GM23338 (cell line): ENCODE measurements around the gene WDR13. TPM values are rescaled to one million over a fixed set of nuclear protein-coding genes. Genes with fewer than 3 reads are reported as not detected.

Source experiments
- ATAC-seq: fragments of 200-7000 bp; cut with Tn5 transposase; 3 replicates; pipeline ENCODE4 v1.9.1; 2020
- DNase-seq: peaks from one replicate; pipeline ENCODE4 v3.0.0-alpha.2; 2015; ENCODE audit warnings: low spot score
- H2AFZ ChIP-seq: fragments of 200-600 bp; sonication (generic); 2 replicates; pipeline ENCODE4 v1.8.0; 2016; ENCODE audit warnings: antibody characterized with exemption, mild to moderate bottlenecking, moderate library complexity
- H3F3A ChIP-seq: fragments of 200-600 bp; sonication (generic); replicated peaks from 2 replicates; pipeline ENCODE4 v1.8.0; 2017; ENCODE audit warnings: antibody characterized with exemption, mixed run types, low read depth
- H3K27ac ChIP-seq: fragments of 200-600 bp; sonication (generic); 2 replicates; pipeline ENCODE4 v1.6.1; 2016; ENCODE audit warnings: low read depth
- H3K27me3 ChIP-seq: fragments of 200-600 bp; sonication (generic); 2 replicates; pipeline ENCODE4 v1.8.0; 2016; ENCODE audit warnings: mild to moderate bottlenecking, mixed run types, moderate library complexity; ENCODE audit not compliant: insufficient read depth
- H3K36me3 ChIP-seq: fragments of 200-600 bp; sonication (generic); 2 replicates; pipeline ENCODE4 v1.8.0; 2016; ENCODE audit warnings: mild to moderate bottlenecking; ENCODE audit not compliant: insufficient read depth
- H3K4me1 ChIP-seq: fragments of 200-600 bp; sonication (generic); 2 replicates; pipeline ENCODE4 v1.8.0; 2016; ENCODE audit warnings: mild to moderate bottlenecking, moderate library complexity; ENCODE audit not compliant: insufficient read depth
- H3K4me2 ChIP-seq: fragments of 200-600 bp; sonication (generic); 2 replicates; pipeline ENCODE4 v1.7.1; 2017; ENCODE audit warnings: mixed run types
- H3K4me3 ChIP-seq: fragments of 200-600 bp; sonication (generic); 2 replicates; pipeline ENCODE4 v1.6.1; 2016; ENCODE audit warnings: mixed run types
- H3K79me2 ChIP-seq: fragments of 200-600 bp; sonication (generic); replicated peaks from 2 replicates; pipeline ENCODE4 v1.8.0; 2017; ENCODE audit warnings: mild to moderate bottlenecking; ENCODE audit not compliant: insufficient read depth
- H3K9me2 ChIP-seq: fragments of 200-600 bp; sonication (generic); 2 replicates; pipeline ENCODE4 v1.8.0; 2017; ENCODE audit not compliant: insufficient read depth
- H4K20me1 ChIP-seq: fragments of 200-600 bp; sonication (generic); replicated peaks from 2 replicates; pipeline ENCODE4 v1.8.0; 2017; ENCODE audit warnings: mild to moderate bottlenecking; ENCODE audit not compliant: insufficient read depth
- H3K27ac Mint-ChIP-seq: 2 replicates; pipeline ENCODE4 v1.8.0; 2020; ENCODE audit warnings: inconsistent platforms, mild to moderate bottlenecking, moderate library complexity, mixed read lengths
- H3K27me3 Mint-ChIP-seq: 3 replicates; pipeline ENCODE4 v1.8.0; 2022; ENCODE audit warnings: low read depth, mild to moderate bottlenecking, moderate library complexity, mixed read lengths, inconsistent platforms; ENCODE audit not compliant: insufficient read depth, poor library complexity
- H3K36me3 Mint-ChIP-seq: 3 replicates; pipeline ENCODE4 v1.8.0; 2021; ENCODE audit warnings: low read depth, mild to moderate bottlenecking, inconsistent platforms, moderate library complexity, mixed read lengths
- H3K4me1 Mint-ChIP-seq: 3 replicates; pipeline ENCODE4 v1.8.0; 2020; ENCODE audit warnings: mild to moderate bottlenecking, inconsistent platforms, mixed read lengths
- H3K4me3 Mint-ChIP-seq: 3 replicates; pipeline ENCODE4 v1.8.0; 2021; ENCODE audit warnings: moderate library complexity, mild to moderate bottlenecking, inconsistent platforms, mixed read lengths
- H3K9me3 Mint-ChIP-seq: 3 replicates; pipeline ENCODE4 v1.8.0; 2020; ENCODE audit warnings: moderate library complexity, mild to moderate bottlenecking, inconsistent platforms, mixed read lengths
- CTCF ChIP-seq, 2 experiments: fragments of 200-600 bp in 1 of 2; sonication (generic) in 1 of 2; conservative IDR thresholded peaks; 2 replicates each; pipeline versions ENCODE4 v1.5.1 to v1.6.1; 2016 to 2017; ENCODE audit warnings: antibody characterized with exemption in 2 of 2, low read depth in 2 of 2, mild to moderate bottlenecking in 2 of 2, moderate library complexity in 1 of 2
- EZH2 ChIP-seq: fragments of 200-600 bp; sonication (generic); IDR thresholded peaks from one replicate; pipeline ENCODE4 v1.8.0; 2017; ENCODE audit warnings: antibody characterized with exemption, mild to moderate bottlenecking, low read depth; ENCODE audit not compliant: unreplicated experiment
- JUNB ChIP-seq: IDR thresholded peaks from one replicate; pipeline ENCODE4 v1.6.1; 2016; ENCODE audit warnings: antibody characterized with exemption; ENCODE audit not compliant: unreplicated experiment
- POLR2AphosphoS5 ChIP-seq: IDR thresholded peaks from 2 replicates; pipeline ENCODE4 v1.6.1; 2016; ENCODE audit warnings: antibody characterized with exemption, low read depth
- ZNF114 ChIP-seq: fragments of 250-450 bp; sonication (Bioruptor Pico); IDR thresholded peaks from 2 replicates; pipeline ENCODE4 v1.5.0; 2020; ENCODE audit warnings: mild to moderate bottlenecking, moderate library complexity
- ZNF331 ChIP-seq: fragments of 250-450 bp; sonication (Bioruptor Pico); IDR thresholded peaks from 2 replicates; pipeline ENCODE4 v1.5.0; 2020; ENCODE audit warnings: low read depth, mild to moderate bottlenecking, moderate library complexity
- polyA plus RNA-seq: library from polyadenylated mRNA; unstranded; fragments of >200 nt; fragmentation: Nextera tagmentation; extraction: Ambion mirVana; gene quantifications from 2 replicates; pipeline ENCODE4 v1.2.1, GENCODE V29; 2016
- total RNA-seq: library from RNA; depleted of rRNA; stranded (reverse); fragments of >200 nt; shearing (Covaris generic); gene quantifications from 2 replicates; pipeline ENCODE4 v1.2.3, GENCODE V29; 2014
- TF ChIP-seq, protein P1 (sequence below): fragments of 250-450 bp; sonication (Bioruptor Pico); IDR thresholded peaks from 2 replicates; pipeline ENCODE4 v1.5.0; 2020; ENCODE audit warnings: mild to moderate bottlenecking, moderate library complexity
- TF ChIP-seq, protein P2 (sequence below): IDR thresholded peaks from 2 replicates; pipeline ENCODE4 v1.6.1; 2016; ENCODE audit warnings: antibody characterized with exemption

WDR13 gene
- total and polyA plus RNA-seq, 2 experiments from 2014 or later: 24.2 to 24.9 TPM

- H3F3A ChIP-seq: no peaks in the 10 kb centered on the region
- no peaks in the 10 kb centered on the region for H3K27me3 ChIP-seq
- TF ChIP-seq CTCF (conservative IDR thresholded peaks at IDR 0.05; ENCODE audit: low read depth in 2 of 2) (peak; percentile 30 to 42), EZH2 (no peak), JUNB (no peak)
- H3K36me3 ChIP-seq: no peaks in the 10 kb centered on the region
- H3K27ac ChIP-seq: no peak overlapping the region
- H3K36me3 Mint-ChIP-seq: no peaks in the 10 kb centered on the region; the same call in 2 of the 3 replicates
- H3K4me1 ChIP-seq: no peaks in the 10 kb centered on the region
- peaks cover 3% of the 10 kb centered on the region for H3K27me3 Mint-ChIP-seq
- no peak overlapping the region for H2AFZ ChIP-seq
- H3K4me3 Mint-ChIP-seq: no peak overlapping the region
- H3K9me2 ChIP-seq: no peaks in the 10 kb centered on the region
- H3K4me1 Mint-ChIP-seq: peaks cover 5% of the 10 kb centered on the region; the same call in 2 of the 3 replicates
- peak; percentile 62 for DNase-seq
- H3K79me2 ChIP-seq: no peaks in the 10 kb centered on the region
- peak; percentile 66 for ATAC-seq
- no peak overlapping the region for H3K27ac Mint-ChIP-seq
- no peak overlapping the region for H3K4me2 ChIP-seq
- H4K20me1 ChIP-seq: no peaks in the 10 kb centered on the region
- H3K4me3 ChIP-seq: no peak overlapping the region
- H3K9me3 Mint-ChIP-seq: no peaks in the 10 kb centered on the region
Measured at GRCh38 chrX:48606091-48606490, 8.8 kb downstream of the WDR13 start.

GRCh38 chrX:48611703-48612102, 14.4 kb downstream of the WDR13 start:
- Mint-ChIP-seq H3K4me3 (no peak overlapping the region), H3K4me1 (peaks cover 5% of the 10 kb centered on the region; the same call in 2 of the 3 replicates)
- no peak for TF ChIP-seq EZH2
- TF ChIP-seq, protein P1, sequence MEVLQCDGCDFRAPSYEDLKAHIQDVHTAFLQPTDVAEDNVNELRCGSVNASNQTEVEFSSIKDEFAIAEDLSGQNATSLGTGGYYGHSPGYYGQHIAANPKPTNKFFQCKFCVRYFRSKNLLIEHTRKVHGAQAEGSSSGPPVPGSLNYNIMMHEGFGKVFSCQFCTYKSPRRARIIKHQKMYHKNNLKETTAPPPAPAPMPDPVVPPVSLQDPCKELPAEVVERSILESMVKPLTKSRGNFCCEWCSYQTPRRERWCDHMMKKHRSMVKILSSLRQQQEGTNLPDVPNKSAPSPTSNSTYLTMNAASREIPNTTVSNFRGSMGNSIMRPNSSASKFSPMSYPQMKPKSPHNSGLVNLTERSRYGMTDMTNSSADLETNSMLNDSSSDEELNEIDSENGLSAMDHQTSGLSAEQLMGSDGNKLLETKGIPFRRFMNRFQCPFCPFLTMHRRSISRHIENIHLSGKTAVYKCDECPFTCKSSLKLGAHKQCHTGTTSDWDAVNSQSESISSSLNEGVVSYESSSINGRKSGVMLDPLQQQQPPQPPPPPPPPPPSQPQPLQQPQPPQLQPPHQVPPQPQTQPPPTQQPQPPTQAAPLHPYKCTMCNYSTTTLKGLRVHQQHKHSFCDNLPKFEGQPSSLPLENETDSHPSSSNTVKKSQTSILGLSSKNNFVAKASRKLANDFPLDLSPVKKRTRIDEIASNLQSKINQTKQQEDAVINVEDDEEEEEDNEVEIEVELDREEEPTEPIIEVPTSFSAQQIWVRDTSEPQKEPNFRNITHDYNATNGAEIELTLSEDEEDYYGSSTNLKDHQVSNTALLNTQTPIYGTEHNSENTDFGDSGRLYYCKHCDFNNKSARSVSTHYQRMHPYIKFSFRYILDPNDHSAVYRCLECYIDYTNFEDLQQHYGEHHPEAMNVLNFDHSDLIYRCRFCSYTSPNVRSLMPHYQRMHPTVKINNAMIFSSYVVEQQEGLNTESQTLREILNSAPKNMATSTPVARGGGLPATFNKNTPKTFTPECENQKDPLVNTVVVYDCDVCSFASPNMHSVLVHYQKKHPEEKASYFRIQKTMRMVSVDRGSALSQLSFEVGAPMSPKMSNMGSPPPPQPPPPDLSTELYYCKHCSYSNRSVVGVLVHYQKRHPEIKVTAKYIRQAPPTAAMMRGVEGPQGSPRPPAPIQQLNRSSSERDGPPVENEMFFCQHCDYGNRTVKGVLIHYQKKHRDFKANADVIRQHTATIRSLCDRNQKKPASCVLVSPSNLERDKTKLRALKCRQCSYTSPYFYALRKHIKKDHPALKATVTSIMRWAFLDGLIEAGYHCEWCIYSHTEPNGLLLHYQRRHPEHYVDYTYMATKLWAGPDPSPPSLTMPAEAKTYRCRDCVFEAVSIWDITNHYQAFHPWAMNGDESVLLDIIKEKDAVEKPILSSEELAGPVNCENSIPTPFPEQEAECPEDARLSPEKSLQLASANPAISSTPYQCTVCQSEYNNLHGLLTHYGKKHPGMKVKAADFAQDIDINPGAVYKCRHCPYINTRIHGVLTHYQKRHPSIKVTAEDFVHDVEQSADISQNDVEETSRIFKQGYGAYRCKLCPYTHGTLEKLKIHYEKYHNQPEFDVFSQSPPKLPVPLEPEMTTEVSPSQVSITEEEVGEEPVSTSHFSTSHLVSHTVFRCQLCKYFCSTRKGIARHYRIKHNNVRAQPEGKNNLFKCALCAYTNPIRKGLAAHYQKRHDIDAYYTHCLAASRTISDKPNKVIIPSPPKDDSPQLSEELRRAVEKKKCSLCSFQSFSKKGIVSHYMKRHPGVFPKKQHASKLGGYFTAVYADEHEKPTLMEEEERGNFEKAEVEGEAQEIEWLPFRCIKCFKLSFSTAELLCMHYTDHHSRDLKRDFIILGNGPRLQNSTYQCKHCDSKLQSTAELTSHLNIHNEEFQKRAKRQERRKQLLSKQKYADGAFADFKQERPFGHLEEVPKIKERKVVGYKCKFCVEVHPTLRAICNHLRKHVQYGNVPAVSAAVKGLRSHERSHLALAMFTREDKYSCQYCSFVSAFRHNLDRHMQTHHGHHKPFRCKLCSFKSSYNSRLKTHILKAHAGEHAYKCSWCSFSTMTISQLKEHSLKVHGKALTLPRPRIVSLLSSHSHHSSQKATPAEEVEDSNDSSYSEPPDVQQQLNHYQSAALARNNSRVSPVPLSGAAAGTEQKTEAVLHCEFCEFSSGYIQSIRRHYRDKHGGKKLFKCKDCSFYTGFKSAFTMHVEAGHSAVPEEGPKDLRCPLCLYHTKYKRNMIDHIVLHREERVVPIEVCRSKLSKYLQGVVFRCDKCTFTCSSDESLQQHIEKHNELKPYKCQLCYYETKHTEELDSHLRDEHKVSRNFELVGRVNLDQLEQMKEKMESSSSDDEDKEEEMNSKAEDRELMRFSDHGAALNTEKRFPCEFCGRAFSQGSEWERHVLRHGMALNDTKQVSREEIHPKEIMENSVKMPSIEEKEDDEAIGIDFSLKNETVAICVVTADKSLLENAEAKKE: no peak
- TF ChIP-seq CTCF (conservative IDR thresholded peaks at IDR 0.05; ENCODE audit: low read depth in 2 of 2): no peak
- no peak for TF ChIP-seq ZNF331 (CRISPR knock-in tag)
- TF ChIP-seq, protein P2, sequence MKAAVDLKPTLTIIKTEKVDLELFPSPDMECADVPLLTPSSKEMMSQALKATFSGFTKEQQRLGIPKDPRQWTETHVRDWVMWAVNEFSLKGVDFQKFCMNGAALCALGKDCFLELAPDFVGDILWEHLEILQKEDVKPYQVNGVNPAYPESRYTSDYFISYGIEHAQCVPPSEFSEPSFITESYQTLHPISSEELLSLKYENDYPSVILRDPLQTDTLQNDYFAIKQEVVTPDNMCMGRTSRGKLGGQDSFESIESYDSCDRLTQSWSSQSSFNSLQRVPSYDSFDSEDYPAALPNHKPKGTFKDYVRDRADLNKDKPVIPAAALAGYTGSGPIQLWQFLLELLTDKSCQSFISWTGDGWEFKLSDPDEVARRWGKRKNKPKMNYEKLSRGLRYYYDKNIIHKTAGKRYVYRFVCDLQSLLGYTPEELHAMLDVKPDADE: no peak
- TF ChIP-seq JUNB: no peak
- TF ChIP-seq ZNF114 (CRISPR knock-in tag): no peak
- TF ChIP-seq POLR2AphosphoS5: no peak

More at GRCh38 chrX:48611703-48612102, 14.4 kb downstream of the WDR13 start:
- Histone ChIP-seq H3K4me1 (no peaks in the 10 kb centered on the region), H3K4me2 (no peak overlapping the region), H3K4me3 (no peak overlapping the region), H3K36me3 (no peaks in the 10 kb centered on the region), H2AFZ (no peak overlapping the region), H3K79me2 (no peaks in the 10 kb centered on the region), H3K9me2 (no peaks in the 10 kb centered on the region), H3K27me3 (no peaks in the 10 kb centered on the region), H3F3A (no peaks in the 10 kb centered on the region), H4K20me1 (no peaks in the 10 kb centered on the region), H3K27ac (no peak overlapping the region)
- Mint-ChIP-seq H3K36me3 (no peaks in the 10 kb centered on the region), H3K27ac (no peak overlapping the region), H3K27me3 (peaks cover 2% of the 10 kb centered on the region), H3K9me3 (no peaks in the 10 kb centered on the region)
- no peak for ATAC-seq
- no peak for DNase-seq
